ENCODE results near the gene KDM5B.
A peak's percentile ranks its signal among the peaks of the same experiment; 100 is the strongest.

- TF ChIP-seq ZNF280B (CRISPR knock-in tag; IDR thresholded peaks at IDR 0.05): no peak
- TF ChIP-seq TCF7L2 (IDR thresholded peaks at IDR 0.05; ENCODE audit: low read depth, low read length): no peak
- TF ChIP-seq, protein P1, sequence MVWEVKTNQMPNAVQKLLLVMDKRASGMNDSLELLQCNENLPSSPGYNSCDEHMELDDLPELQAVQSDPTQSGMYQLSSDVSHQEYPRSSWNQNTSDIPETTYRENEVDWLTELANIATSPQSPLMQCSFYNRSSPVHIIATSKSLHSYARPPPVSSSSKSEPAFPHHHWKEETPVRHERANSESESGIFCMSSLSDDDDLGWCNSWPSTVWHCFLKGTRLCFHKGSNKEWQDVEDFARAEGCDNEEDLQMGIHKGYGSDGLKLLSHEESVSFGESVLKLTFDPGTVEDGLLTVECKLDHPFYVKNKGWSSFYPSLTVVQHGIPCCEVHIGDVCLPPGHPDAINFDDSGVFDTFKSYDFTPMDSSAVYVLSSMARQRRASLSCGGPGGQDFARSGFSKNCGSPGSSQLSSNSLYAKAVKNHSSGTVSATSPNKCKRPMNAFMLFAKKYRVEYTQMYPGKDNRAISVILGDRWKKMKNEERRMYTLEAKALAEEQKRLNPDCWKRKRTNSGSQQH (CRISPR knock-in tag; IDR thresholded peaks at IDR 0.05): peak; percentile 84
- no peak for TF ChIP-seq TARDBP (IDR thresholded peaks at IDR 0.05)
- TF ChIP-seq, protein P2, sequence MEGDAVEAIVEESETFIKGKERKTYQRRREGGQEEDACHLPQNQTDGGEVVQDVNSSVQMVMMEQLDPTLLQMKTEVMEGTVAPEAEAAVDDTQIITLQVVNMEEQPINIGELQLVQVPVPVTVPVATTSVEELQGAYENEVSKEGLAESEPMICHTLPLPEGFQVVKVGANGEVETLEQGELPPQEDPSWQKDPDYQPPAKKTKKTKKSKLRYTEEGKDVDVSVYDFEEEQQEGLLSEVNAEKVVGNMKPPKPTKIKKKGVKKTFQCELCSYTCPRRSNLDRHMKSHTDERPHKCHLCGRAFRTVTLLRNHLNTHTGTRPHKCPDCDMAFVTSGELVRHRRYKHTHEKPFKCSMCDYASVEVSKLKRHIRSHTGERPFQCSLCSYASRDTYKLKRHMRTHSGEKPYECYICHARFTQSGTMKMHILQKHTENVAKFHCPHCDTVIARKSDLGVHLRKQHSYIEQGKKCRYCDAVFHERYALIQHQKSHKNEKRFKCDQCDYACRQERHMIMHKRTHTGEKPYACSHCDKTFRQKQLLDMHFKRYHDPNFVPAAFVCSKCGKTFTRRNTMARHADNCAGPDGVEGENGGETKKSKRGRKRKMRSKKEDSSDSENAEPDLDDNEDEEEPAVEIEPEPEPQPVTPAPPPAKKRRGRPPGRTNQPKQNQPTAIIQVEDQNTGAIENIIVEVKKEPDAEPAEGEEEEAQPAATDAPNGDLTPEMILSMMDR (IDR thresholded peaks at IDR 0.05 in 2 of 3, conservative IDR thresholded peaks at IDR 0.05 in 1 of 3; ENCODE audit: insufficient read depth in 2 of 3, low read depth in 1 of 3, low read length in 3 of 3): no peak; a peak in 1 of 6 replicates
- TF ChIP-seq POLR2A (conservative IDR thresholded peaks at IDR 0.05): no peak
- no peak for TF ChIP-seq GTF2E2 (tag; IDR thresholded peaks at IDR 0.05)
- no peak for TF ChIP-seq NR3C1 (CRISPR knock-in tag; IDR thresholded peaks at IDR 0.05)
- TF ChIP-seq JUN (IDR thresholded peaks at IDR 0.05; ENCODE audit: borderline replicate concordance, low read depth, low read length): no peak
- TF ChIP-seq JUN (CRISPR knock-in tag; IDR thresholded peaks at IDR 0.05; ENCODE audit: borderline replicate concordance): no peak
- TF ChIP-seq ZNF197 (CRISPR knock-in tag; IDR thresholded peaks at IDR 0.05; ENCODE audit: low read depth): no peak
- TF ChIP-seq ZNF3 (CRISPR knock-in tag; IDR thresholded peaks at IDR 0.05): no peak
- no peak for TF ChIP-seq SREBF1 (IDR thresholded peaks at IDR 0.05; ENCODE audit: borderline replicate concordance, low read depth, low read length)
- TF ChIP-seq ATF7 (IDR thresholded peaks at IDR 0.05): no peak
Observed at GRCh38 chr1:202762019-202762418, 46.2 kb downstream of the KDM5B start.

Measured in K562 (cell line).